SH-SY5Y (cell line): ENCODE data around the gene LGALS16.

Experiments
- GATA2 ChIP-seq: IDR thresholded peaks from 2 replicates; pipeline ENCODE4 v1.6.1; 2011; ENCODE audit warnings: mild to moderate bottlenecking, low read depth, low read length
- GATA3 ChIP-seq: IDR thresholded peaks from 2 replicates; pipeline ENCODE4 v1.6.1; 2011; ENCODE audit warnings: low read depth, mild to moderate bottlenecking, low read length, moderate library complexity

Gene LGALS16

GRCh38 chr19:39670998-39671397, 15.3 kb downstream of the LGALS16 start:
- TF ChIP-seq GATA3: no peak

- TF ChIP-seq GATA3: no peak
- no peak for TF ChIP-seq GATA2
Measured at GRCh38 chr19:39671739-39672363, 16.1 kb downstream of the LGALS16 start.

DNA sequence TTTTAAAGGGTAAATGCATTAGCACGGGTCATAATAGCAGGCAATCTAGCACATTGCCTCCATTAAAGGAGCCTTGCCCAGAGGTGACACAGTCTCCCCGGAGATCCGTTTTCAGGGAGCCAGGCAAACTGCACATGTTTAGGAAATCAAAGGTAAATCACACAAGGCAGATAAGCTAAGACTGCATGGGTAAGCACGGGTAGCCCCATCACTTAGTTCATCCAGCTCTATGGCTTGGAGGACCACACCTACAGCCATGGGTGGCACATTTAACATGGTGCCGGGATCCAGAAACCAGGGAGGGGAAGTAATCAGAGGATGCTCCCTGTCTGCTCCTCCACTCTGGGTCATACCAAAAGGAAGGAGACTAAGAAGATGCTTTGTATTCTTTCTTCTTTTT, 16.8 kb downstream of the LGALS16 start:
- no peak for TF ChIP-seq GATA3
- no peak for TF ChIP-seq GATA2

- TF ChIP-seq GATA3 (no peak), GATA2 (no peak)
Measured at GRCh38 chr19:39676004-39676403, 20.3 kb downstream of the LGALS16 start.

DNA sequence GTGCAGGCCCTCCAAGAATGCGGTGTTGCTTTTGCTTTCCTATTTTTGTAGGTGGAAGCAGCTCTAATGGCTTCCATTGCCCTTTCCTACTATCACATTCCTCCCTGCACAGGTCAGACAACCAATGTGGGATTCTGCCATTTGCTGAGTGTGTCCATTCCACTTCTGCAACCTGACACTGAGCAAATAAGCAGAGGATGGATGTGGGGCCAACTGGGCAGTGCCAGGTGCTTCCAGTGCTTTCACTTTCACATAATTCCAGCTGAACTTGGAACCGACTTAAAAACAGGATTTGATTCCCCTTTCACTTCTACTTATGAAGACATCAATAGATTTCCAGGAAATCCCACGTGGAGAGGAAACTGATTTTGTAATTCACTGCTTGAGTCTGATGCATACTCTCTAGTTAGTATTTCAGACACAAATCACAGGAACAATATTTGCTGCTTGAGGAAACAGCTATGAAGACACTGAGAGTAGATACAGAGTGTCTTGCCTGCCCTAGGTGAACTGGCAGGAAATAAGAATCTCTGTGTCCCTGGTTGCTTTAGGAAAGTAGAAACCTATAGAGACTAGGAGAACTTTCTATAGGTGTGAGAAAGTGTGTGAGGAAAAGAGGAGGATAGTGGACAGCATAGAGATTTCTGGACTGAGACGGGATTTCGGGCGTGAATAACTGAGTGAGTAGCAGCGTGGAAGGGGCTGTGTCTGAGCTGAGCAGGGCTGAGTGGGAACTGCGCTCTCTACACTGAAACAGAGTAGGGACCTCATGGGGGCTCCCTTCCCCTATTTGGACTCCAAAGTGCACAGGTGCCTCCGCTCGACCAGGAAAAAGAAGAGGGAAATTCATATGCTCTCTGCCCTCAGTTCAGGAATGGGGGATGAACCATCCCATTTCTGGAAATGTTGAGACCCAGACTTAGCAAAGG, 22.5 kb downstream of the LGALS16 start:
- no peak for TF ChIP-seq GATA2
- TF ChIP-seq GATA3: no peak

DNA sequence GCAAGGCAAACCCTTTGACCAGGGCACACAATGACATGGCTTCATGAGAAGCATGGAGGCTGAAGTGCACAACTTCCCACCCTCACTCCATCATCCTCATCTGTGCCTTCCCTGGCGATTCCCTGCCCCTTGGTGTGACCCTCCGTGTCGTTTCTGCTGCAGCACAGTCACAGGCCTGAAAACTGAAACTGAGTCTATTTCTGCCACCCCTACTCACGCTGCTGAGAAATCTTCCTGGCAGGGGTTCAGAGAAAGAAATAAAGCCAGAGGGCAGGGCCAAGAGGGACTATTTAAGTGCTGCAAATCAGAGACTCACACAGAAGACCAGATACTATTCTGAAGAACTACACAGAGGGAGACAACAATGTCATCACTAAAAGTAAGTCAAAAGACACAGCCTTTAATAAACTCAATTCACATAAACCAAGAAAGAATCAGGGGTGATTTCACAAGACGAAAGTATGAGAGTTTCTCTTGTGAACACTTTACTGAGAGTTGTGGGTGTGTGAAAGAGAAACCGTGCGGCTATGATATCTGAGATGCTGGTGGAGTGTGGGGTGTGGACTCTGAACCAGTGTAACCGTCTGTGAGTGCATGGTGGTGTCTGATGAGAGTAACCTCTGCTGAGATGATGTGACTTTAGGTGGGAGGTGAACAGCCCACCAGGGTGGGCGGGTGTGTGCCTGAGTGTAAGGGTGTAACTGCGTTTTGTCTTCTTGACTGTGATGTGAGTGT, 23.5 kb downstream of the LGALS16 start:
- TF ChIP-seq GATA2: no peak

- TF ChIP-seq GATA2 (no peak), GATA3 (no peak)
Measured at GRCh38 chr19:39679791-39680168, 24.1 kb downstream of the LGALS16 start.

DNA sequence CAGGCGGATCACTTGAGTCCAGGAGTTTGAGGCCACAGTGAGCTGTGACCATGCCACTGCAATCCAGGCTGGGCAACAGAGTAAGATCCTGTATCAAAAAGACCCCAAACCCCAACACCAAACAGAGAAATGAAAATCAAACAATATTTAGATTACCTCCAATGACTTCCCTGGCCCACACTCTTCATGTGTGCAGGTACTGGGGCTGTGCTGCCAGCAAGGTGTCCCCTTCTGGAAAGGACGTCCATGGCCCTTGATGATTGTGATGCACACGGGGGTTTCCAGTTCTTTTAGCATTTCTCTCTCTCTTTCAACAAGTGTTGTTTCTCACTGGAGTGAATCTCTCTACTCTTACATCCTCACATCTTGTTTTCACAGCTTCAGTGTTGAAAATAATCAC, 24.9 kb downstream of the LGALS16 start:
- no peak for TF ChIP-seq GATA3
- no peak for TF ChIP-seq GATA2

GRCh38 chr19:39681416-39681815, 25.7 kb downstream of the LGALS16 start:
- no peak for TF ChIP-seq GATA2
- TF ChIP-seq GATA3: no peak

DNA sequence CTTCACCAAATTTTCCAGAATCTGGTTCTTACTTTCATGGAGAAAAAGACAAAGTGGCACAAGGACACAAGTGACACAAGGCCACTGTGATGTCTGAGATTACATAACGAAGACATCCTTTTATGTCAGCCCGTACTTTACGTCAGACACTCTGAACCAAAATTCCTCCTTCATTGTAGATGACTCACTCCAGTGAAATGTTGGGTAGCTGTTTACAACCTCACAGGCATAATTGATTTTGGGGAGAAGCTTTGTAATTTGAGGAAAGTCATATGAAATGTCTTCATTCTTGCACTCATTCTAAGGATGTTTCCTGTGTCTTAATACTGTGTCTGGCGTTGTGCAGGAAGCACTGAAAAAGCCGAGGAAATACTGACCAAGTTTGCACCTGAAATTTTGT, 28.6 kb downstream of the LGALS16 start:
- TF ChIP-seq GATA3 (no peak), GATA2 (no peak)

DNA sequence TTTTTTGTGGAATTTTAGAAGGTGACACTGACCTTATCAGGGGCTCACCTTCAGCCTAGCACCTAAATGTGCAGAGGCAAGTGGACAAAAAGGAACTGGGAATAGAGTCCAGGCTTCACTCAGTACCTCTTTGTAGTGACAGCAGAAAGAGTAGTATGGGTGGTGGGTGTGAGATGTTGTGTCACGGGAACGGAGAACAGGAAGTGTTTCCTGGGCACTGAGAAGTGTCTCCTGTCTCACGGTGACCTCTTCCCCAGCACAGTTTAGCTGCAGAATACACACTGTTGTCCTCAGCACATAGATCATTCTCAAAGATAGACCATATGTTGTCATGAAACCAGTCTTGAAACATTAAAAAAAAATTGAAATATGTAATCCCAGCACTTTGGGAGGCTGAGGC, 31.0 kb downstream of the LGALS16 start:
- TF ChIP-seq GATA2 (no peak), GATA3 (no peak)

DNA sequence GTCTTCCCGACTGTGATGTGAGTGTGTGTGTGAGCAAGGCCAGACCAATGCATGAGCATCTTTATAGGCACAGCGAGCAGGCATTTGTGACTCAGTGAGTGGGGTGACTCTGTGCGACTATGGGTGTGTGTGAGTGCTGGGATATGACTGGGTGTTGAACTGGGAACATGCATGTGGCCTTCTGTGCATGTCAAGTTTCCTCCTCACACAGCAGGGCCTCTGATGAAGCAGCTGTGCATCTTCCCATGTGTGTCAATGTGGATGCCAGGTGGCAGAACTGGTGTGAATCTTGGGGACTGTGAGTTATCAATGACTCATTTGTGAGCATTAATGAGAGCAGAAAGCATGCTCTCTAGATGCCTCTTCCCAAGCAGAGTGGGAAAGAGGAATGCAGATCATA, 36.5 kb downstream of the LGALS16 start:
- TF ChIP-seq GATA2: no peak

DNA sequence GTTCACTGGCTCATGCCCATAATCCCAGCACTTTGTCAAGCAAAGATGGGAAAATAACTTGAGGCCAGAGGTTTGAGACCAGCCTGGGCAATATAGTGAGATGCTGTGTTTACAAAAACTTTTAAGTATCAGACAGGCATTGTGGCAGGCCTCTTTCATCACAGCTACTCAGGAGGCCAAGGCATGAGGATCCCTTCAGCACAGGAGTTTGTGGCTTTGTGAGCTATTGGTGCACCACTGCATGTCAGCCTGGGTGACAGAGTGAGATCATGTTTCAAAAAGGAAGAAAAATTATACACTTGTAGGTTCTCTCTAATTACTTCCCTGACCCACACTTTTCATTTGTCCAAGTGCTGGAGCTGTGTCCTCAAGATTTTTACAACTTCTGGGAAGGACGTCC, 37.1 kb downstream of the LGALS16 start:
- no peak for TF ChIP-seq GATA3
- no peak for TF ChIP-seq GATA2

DNA sequence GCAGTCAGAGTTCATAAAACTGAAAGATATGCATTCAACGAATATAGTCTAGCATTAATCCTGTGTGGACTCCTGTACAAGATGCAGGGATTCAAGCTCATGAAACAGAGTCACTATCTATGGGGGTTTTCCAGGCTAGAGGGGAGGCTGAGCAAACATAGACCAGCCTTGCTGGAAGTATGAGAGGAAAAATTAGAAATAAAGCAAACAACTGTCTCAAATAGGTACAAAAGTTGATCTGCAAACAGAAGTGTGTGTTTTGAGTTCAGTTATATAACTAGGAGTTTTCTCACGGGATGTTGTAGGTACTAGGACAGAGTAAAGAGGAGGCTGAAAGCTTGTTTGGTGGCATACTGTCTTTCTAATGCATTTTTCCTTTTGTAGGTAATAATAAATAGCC, 40.0 kb downstream of the LGALS16 start:
- TF ChIP-seq GATA3: no peak
- TF ChIP-seq GATA2: no peak

DNA sequence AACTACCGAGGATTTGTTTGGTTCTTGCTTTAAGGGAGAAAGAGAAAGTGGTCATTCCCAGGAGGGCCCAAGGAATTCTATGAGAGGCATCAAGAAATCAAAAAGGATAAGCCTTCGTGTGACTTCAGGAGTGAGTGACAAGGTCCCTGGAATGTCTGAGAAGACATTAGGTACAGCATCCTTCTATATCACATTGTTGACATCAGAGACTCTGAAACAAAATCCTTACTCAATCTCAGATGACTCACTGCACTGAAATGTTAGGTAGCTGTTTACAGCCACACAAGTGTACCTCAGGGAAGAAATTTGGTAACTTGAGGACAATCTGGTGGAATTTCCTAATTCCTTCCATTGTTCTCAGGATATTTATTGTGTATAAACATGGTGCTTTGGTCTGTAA, 40.7 kb downstream of the LGALS16 start:
- TF ChIP-seq GATA3: no peak
- TF ChIP-seq GATA2: no peak
